ENCODE data around the gene LSR. TPM values are rescaled to one million over a fixed set of nuclear protein-coding genes. Genes with fewer than 3 reads are reported as not detected.

Gene LSR
- total RNA-seq, 1 donor from 2014 or later = 32.9 TPM

GRCh38 chr19:35228177-35228930 lies 20.4 kb upstream of the LSR start, which contains the start of gene FAM187B:
Gene FAM187B (minus strand): TSS chr19:35228739. CDS start chr19:35228680, 59 bp downstream.
- Histone ChIP-seq H3K4me3 (no peak within 1 kb of the TSS), H3K27me3 (no peaks in the 10 kb centered on the region), H3K4me1 (peaks cover 13% of the 10 kb centered on the region), H3K9me3 (no peaks in the 10 kb centered on the region), H3K27ac (no peak within 1 kb of the TSS), H3K36me3 (no peaks in the 10 kb centered on the region)
- DNase-seq (ENCODE audit: extremely low spot score in 2 of 2) = peak; percentile 54 to 72
- intact Hi-C loops (cut with DNase I) = no loop called here
- no peak for TF ChIP-seq POLR2A (IDR thresholded peaks at IDR 0.05)
- TF ChIP-seq, protein P1, sequence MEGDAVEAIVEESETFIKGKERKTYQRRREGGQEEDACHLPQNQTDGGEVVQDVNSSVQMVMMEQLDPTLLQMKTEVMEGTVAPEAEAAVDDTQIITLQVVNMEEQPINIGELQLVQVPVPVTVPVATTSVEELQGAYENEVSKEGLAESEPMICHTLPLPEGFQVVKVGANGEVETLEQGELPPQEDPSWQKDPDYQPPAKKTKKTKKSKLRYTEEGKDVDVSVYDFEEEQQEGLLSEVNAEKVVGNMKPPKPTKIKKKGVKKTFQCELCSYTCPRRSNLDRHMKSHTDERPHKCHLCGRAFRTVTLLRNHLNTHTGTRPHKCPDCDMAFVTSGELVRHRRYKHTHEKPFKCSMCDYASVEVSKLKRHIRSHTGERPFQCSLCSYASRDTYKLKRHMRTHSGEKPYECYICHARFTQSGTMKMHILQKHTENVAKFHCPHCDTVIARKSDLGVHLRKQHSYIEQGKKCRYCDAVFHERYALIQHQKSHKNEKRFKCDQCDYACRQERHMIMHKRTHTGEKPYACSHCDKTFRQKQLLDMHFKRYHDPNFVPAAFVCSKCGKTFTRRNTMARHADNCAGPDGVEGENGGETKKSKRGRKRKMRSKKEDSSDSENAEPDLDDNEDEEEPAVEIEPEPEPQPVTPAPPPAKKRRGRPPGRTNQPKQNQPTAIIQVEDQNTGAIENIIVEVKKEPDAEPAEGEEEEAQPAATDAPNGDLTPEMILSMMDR (IDR thresholded peaks at IDR 0.05) = no peak
- no peak for TF ChIP-seq POLR2AphosphoS5 (IDR thresholded peaks at IDR 0.05; ENCODE audit: insufficient read depth in 1 of 2, low read depth in 1 of 2)

DNA sequence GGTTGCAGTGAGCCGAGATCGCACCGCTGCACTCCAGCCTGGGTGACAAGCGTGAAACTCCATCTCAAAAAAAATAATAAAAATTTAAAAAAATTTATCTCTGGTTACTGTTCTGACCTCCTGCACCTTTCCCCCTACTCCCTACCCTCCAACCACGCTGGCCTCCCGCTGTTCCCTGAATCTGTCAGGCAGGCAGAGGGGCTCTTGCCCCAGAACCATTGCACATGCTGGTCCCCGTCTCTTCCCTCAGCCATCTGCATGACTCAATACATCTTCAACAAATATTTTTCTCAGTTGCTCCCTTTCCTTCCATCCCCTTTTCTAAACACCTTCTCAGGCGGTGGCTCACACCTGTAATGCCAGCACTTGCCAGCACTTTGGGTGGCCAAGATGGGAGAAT lies 19.2 kb upstream of the LSR start:
- intact Hi-C loops (cut with DNase I) = no loop called here
- H3K27ac ChIP-seq = no peak overlapping the region
- H3K27me3 ChIP-seq = no peaks in the 10 kb centered on the region
- H3K9me3 ChIP-seq = no peaks in the 10 kb centered on the region
- peaks cover 5% of the 10 kb centered on the region for H3K4me1 ChIP-seq
- no peak overlapping the region for H3K4me3 ChIP-seq
- TF ChIP-seq POLR2A (IDR thresholded peaks at IDR 0.05) = no peak
- TF ChIP-seq, protein P1 (IDR thresholded peaks at IDR 0.05) = no peak
- no peak for TF ChIP-seq POLR2AphosphoS5 (IDR thresholded peaks at IDR 0.05; ENCODE audit: insufficient read depth in 1 of 2, low read depth in 1 of 2)
- DNase-seq (ENCODE audit: extremely low spot score in 2 of 2) = peak; percentile 37 to 40
- H3K36me3 ChIP-seq = no peaks in the 10 kb centered on the region

GRCh38 chr19:35231956-35232645 lies 16.7 kb upstream of the LSR start:
- Histone ChIP-seq H3K27me3 (no peaks in the 10 kb centered on the region), H3K9me3 (no peaks in the 10 kb centered on the region), H3K4me1 (no peaks in the 10 kb centered on the region), H3K36me3 (no peaks in the 10 kb centered on the region), H3K4me3 (no peak overlapping the region), H3K27ac (no peak overlapping the region)
- TF ChIP-seq, protein P1 (IDR thresholded peaks at IDR 0.05) = no peak
- TF ChIP-seq POLR2A (IDR thresholded peaks at IDR 0.05) (no peak), POLR2AphosphoS5 (IDR thresholded peaks at IDR 0.05; ENCODE audit: insufficient read depth in 1 of 2, low read depth in 1 of 2) (no peak)
- peak; percentile 64 to 91 for DNase-seq (ENCODE audit: extremely low spot score in 2 of 2)
- intact Hi-C loops (cut with DNase I) = no loop called here

DNA sequence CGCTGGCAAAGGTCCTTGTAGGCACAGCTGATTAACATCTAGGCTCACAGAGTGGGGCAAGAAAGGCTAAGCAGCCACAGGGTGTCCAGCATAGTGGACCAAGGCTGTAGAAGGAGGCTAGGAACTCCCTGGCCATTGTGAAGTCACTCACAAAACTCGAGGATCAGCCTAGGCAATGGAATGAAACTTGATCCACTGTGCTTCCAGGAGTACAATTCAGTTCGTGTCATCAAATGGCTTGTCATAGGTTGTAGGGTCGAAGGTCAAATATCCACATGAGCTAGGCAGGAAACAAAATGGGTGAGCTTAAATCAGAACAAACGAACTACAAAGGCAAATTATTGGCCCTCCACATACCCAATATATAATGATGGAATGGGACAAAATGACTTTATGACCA lies 15.9 kb upstream of the LSR start:
- TF ChIP-seq, protein P1 (IDR thresholded peaks at IDR 0.05) = no peak
- TF ChIP-seq POLR2AphosphoS5 (IDR thresholded peaks at IDR 0.05; ENCODE audit: insufficient read depth in 1 of 2, low read depth in 1 of 2) = no peak
- no peak for TF ChIP-seq POLR2A (IDR thresholded peaks at IDR 0.05)
- no peaks in the 10 kb centered on the region for H3K27me3 ChIP-seq
- H3K27ac ChIP-seq = no peak overlapping the region
- H3K36me3 ChIP-seq = no peaks in the 10 kb centered on the region
- H3K4me1 ChIP-seq = no peaks in the 10 kb centered on the region
- intact Hi-C loops (cut with DNase I) = no loop called here
- no peak overlapping the region for H3K4me3 ChIP-seq
- peak in 1 of 2 donors; percentile 3 for DNase-seq (ENCODE audit: extremely low spot score in 2 of 2)
- no peaks in the 10 kb centered on the region for H3K9me3 ChIP-seq
